GM21447 (cell line): ENCODE results near the gene ASGR2.
"Not testable (repeated sequence)": the region's sequence is repeated elsewhere in the genome, so short reads cannot be mapped to it uniquely, and the experiment has no call there.

Experiments used
- ATAC-seq: cut with Tn5 transposase; IDR thresholded peaks from one replicate; pipeline ENCODE4 v1.9.1; 2021; ENCODE audit not compliant: unreplicated experiment

Gene ASGR2

GRCh38 chr17:7126386-7126785, 11.8 kb upstream of the ASGR2 start:
- ATAC-seq = not testable (repeated sequence)

GRCh38 chr17:7124923-7125322, 10.3 kb upstream of the ASGR2 start:
- ATAC-seq = no peak

GRCh38 chr17:7123844-7124243, 9.2 kb upstream of the ASGR2 start:
- ATAC-seq = no peak

- ATAC-seq = no peak
Measured at GRCh38 chr17:7122381-7122780, 7.8 kb upstream of the ASGR2 start.

DNA sequence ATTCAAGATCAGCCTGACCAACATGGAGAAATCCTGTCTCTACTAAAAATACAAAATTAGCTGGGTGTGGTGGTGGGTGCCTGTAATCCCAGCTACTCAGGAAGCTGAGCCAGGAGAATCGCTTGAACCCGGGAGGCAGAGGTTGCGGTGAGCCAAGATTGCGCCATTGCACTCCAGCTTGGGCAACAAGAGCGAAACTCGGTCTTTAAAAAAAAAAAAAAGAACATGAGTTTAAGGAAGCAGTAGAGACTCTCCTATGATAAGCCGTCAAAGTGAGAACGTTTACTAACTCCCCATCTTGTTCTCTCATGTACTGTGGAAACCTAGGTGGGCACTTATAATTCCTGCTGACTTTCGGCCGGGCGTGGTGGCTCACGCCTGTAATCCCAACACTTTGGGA, 6.0 kb upstream of the ASGR2 start:
- not testable (repeated sequence) for ATAC-seq

DNA sequence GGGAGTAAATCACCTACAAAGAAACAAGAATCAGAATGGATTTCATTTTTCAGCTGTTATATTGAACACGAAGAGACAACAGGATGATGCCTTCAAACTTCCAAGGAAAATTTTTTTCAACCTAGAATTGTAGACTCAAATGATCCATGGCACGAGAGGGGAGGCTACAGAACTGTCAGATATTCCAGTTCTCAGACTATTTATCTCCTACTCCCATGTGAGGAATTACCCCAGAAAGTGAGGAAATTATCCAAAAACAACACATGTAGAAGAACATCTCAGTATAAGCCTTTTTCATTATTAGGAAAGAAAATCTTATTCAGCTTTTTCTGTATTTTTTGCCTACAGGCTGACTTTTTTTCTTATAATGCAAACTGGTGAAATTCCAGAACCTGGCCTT, 5.5 kb upstream of the ASGR2 start:
- ATAC-seq = no peak

DNA sequence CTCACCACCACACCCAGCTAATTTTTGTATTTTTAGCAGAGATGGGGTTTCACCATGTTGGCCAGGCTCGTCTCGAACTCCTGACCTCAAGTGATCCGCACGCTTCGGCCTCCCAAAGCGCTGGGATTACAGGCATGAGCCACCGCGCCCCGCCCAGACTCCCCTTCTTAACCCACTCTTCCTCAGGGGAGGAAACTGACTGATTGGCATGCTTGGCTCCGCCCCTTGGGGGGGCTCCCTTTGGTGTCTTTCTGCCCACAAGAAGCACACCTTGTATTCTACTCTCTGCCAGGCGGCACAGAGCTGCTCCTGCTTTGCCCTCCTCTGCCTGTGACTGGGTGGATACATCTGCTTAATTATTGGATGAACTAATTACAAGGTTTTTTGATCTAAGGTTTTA, 4.7 kb upstream of the ASGR2 start:
- ATAC-seq = no peak

DNA sequence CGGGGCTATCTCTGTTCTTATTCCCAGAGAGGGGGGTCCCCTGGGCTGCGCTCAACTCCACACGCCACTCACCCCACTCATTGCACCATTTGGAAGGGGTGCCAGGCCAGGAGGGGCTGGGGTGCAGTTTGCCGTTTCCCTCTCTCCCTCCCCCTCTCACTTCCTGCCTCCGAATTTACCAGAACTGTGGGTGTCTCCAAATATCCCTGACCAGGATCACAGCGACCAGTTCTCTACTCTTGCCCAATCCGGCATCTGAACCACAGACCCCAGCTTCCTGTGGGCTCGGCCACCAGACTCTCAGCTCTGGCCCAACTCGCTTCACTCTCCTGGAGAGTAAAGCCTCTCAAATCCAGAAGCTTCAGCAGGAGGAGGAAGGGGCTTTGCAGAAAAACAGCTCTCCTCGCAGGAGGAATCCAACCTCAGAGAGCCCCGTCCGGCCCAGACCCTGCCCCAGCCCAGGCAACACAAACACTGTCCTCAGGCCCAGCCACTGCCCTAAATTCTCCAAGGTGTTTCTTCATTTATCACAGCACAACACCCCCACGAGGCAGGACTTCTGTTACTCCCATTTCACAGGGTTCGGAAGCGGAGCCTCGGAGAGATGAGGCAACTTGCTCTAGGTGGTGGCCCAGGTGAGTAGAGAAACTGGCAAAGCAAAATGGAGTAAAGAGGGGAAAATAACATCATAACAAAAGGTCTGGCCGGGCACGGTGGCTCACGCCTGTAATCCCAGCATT, 423 bp upstream of the ASGR2 start:
- ATAC-seq = no peak

DNA sequence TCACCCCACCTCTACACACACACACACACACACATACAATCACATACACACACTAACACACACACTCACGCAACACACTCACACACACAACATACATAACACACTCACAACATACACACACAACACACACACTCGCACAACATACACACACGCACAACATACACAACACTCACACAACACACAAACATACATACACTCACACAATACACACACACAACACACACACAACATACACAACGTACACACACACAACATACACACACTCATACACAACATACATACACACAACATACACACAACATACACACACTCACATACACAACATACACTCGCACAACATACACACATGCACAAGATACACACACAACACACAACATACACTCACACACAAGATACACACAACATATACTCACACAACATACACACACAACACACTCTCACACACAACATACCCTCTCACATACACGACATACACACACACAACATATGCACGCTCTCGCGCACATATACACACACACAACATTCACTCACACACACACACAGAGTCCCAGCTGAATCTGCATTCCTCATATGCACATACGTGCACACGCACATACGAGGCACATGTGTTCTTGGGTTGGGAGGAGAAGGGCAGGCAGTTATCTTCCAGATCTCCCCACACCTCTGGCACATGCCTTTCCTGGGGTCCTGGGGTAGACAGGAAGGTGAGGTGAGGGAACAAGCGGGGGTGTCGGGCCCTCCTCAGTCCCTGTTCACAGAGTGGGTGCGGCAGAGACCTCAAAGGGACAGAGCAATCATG, 1.1 kb downstream of the ASGR2 start:
- no peak for ATAC-seq

GRCh38 chr17:7112510-7113108, 2.0 kb downstream of the ASGR2 start:
- no peak for ATAC-seq

GRCh38 chr17:7111784-7112509, 2.7 kb downstream of the ASGR2 start:
- no peak for ATAC-seq

GRCh38 chr17:7110617-7111306, 3.9 kb downstream of the ASGR2 start:
- no peak for ATAC-seq

DNA sequence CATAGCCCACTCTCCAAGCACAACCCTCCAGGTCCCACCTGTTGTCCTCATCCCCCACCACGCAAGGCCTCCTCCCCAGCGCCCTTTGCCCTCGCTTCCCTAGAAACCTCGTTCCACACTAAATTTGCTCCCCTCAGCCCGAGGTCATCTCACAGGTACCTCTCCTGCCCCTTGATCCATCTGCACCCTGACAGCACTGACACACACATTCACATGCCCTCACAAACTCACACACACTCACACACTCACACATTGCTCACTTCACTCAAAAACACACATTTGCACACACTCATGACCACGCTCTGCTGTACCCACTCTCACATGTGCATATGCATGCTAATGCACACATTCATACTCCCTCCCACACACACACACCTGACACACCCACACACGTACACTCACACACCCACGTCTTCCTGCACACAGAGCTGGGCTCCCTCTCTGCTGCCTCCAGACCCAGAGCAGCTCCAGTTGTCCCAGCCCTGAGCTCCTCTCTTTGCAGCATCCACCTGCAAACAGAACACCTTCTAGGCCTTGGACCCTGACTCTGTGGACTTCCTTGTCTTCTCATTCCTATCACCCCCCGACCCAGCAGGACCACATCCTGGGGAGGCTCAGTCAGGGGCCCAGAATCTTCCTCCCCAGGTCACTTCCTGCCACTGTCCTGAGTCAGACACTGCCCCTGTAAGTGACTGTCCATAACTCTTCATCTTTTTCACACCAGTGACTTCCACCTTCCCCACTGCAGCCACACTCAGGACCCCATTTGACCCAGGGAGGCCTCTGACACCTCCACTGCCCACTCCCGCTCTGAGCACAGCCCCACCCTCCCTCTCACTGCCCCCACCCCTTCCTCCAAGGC, 4.9 kb downstream of the ASGR2 start:
- no peak for ATAC-seq

DNA sequence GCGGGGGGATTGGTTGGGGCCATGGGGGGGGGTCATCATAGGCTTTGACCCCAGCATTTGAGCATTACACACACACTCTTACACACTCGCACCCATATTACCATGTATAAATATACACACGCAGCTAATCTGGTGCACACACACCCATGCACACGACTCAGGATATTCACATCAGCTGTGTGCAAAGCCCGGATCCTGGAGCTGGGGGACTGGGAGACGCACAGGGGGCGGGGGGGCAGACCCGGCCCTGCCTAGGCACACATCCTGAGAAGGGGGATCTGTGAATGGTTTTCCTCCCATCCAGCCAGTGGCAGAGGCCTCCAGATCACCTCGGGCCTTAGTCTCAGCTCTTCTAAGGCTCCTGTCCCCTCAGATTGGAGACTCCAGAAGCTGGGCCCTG, 5.6 kb downstream of the ASGR2 start:
- no peak for ATAC-seq

- ATAC-seq = no peak
Measured at GRCh38 chr17:7108560-7108925, 6.1 kb downstream of the ASGR2 start.

GRCh38 chr17:7107795-7108559, 6.6 kb downstream of the ASGR2 start:
- no peak for ATAC-seq

GRCh38 chr17:7107012-7107754, 7.4 kb downstream of the ASGR2 start:
- no peak for ATAC-seq

DNA sequence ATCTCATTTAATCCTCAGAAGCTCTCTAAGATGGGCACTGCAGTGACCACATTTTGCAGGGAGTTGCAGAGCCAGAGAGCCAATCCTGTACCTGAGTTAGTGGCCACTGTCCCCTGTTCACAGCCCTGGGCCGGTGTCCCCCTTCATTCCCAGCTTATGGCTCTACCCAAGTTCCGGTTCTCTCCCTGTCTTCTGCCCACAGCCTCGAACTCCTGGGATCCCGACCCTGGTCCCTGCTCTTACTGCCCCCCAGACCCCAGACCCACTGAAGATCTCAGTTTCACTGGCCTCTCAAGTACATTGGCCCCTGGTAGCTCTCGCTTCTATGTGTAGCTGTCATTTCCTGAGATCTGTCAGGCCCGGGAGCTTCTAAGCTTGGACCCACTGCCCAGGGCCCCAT, 12.2 kb downstream of the ASGR2 start:
- no peak for ATAC-seq

DNA sequence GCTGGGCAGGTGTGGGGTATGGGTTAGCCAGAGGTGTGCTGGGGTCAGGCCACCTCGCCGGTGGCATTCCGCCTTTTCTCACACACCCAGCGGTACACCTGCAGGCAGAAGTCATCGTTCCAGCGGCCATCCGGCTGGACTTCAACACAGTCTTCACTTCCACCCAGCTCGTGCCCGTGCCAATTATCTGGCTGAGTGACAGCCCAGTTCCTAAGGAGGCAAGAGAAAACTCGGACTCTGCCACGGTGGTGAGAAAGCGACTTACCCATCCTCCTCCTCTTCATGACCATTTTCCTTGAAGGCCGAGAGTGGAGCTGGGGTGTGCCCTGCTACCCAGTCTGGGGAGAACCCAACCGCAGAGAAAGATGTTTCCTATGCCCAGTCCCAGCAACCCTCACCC, 13.1 kb downstream of the ASGR2 start:
- no peak for ATAC-seq
